22Rv1 (cell line): Measurements from ENCODE around the gene GALNT4.

Experiments
- ZFX ChIP-seq: fragments of 450-650 bp; IDR thresholded peaks from 2 replicates; pipeline ENCODE4 v1.6.1; 2017; ENCODE audit warnings: antibody characterized with exemption, borderline replicate concordance
- TF ChIP-seq, protein P1 (sequence below): fragments of 450-650 bp; IDR thresholded peaks from 2 replicates; pipeline ENCODE4 v1.5.1; 2017; ENCODE audit warnings: mild to moderate bottlenecking

DNA sequence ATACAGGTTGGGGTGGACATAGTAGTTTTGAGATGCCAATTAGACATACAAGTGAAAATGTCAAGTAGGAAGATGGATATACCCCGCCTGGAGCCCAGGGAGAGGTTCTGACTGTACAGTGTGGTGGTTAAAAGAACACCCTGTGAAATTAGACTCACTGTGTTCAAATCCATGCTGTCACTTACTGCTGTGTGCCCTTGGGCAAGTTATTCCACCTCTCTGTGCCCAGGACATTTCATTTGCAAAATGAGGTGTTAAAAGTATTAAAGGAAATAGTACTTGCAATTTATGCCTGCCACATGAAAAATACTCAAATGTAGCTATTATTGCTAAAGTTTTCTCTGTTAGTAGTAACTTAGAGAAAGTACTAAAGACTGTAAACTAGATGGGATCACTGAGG lies 18.5 kb downstream of the GALNT4 start:
- TF ChIP-seq, protein P1, sequence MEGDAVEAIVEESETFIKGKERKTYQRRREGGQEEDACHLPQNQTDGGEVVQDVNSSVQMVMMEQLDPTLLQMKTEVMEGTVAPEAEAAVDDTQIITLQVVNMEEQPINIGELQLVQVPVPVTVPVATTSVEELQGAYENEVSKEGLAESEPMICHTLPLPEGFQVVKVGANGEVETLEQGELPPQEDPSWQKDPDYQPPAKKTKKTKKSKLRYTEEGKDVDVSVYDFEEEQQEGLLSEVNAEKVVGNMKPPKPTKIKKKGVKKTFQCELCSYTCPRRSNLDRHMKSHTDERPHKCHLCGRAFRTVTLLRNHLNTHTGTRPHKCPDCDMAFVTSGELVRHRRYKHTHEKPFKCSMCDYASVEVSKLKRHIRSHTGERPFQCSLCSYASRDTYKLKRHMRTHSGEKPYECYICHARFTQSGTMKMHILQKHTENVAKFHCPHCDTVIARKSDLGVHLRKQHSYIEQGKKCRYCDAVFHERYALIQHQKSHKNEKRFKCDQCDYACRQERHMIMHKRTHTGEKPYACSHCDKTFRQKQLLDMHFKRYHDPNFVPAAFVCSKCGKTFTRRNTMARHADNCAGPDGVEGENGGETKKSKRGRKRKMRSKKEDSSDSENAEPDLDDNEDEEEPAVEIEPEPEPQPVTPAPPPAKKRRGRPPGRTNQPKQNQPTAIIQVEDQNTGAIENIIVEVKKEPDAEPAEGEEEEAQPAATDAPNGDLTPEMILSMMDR: no peak
- TF ChIP-seq ZFX: no peak
